ENCODE data around the gene FLT4.

Gene FLT4

DNA sequence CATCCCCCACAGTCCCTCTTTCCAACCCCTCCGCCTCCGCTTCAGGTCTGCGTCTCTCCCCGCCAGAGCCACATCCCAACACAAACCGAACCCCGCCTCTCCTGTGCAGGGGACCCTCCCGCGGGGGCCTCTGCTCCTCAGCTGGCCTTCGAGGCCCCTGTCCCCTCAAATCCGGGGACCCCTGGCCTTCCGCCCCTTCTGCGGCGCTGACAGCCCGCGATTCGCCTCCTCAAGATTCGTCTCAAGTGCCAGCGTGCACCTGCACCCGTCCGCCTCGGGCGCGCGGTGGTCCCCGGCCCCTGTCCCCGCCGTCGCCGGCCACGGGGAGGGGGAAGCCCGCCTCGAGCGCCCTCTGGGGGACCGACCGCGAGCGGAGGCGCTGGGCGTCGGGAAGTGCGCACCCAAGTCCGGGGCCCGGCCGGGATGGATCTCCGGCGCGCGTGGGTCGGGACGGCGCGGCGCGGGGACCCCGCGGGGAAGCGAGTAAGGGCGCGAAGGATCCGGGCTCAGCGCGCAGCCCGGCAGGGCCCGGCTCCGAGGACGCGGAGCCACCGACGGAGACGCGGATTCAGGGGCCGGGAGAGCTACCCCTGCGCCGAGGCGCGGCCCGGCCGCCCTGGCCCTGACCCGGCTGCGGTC, 623 bp downstream of the FLT4 start:
- H3K36me3 ChIP-seq (ENCODE audit: low read length) = no peaks in the 10 kb centered on the region
- no peaks in the 10 kb centered on the region for H3K27me3 ChIP-seq (ENCODE audit: low read length)
- no peak overlapping the region for H3K4me3 ChIP-seq (ENCODE audit: insufficient read depth, low read length, poor library complexity, severe bottlenecking)

DNA sequence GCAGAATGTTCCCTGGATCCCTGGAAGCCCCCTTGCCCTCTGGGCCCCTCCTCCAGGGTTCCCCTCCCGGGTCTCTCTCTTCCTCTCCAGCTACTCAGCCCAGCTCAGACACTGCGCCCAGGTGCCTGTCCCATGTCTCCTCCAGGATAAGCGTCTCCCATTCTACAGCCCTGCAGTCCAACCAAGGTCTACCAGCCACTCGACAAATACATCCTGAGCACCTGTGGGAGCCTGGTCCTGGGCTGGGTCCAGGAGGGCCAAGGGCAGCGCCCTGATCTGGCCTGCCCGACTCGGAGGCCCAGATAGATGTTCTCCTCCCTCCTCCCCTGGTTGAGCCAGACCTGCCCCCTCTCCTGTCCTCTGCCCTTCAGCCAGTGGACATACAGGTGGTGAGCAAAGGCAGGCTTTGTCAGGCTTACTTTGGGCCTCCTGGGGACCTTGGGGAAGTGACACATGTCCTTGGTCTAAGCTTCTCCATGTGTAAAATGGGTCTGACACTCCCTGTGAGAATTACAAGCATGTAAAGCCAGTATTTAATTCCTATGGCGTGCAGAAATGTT, 1.4 kb downstream of the FLT4 start:
- H3F3A ChIP-seq (ENCODE audit: insufficient read depth) = no peaks in the 10 kb centered on the region
- H3K27ac ChIP-seq (ENCODE audit: low read depth, low read length) = no peak overlapping the region
- TF ChIP-seq, protein P1, sequence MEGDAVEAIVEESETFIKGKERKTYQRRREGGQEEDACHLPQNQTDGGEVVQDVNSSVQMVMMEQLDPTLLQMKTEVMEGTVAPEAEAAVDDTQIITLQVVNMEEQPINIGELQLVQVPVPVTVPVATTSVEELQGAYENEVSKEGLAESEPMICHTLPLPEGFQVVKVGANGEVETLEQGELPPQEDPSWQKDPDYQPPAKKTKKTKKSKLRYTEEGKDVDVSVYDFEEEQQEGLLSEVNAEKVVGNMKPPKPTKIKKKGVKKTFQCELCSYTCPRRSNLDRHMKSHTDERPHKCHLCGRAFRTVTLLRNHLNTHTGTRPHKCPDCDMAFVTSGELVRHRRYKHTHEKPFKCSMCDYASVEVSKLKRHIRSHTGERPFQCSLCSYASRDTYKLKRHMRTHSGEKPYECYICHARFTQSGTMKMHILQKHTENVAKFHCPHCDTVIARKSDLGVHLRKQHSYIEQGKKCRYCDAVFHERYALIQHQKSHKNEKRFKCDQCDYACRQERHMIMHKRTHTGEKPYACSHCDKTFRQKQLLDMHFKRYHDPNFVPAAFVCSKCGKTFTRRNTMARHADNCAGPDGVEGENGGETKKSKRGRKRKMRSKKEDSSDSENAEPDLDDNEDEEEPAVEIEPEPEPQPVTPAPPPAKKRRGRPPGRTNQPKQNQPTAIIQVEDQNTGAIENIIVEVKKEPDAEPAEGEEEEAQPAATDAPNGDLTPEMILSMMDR (IDR thresholded peaks at IDR 0.05; ENCODE audit: insufficient read depth, low read length, poor library complexity, severe bottlenecking) = no peak
- no peak for TF ChIP-seq EZH2phosphoT487 (conservative IDR thresholded peaks at IDR 0.05; ENCODE audit: low read length)
- H3K9ac ChIP-seq (ENCODE audit: low read length) = no peak overlapping the region
- no peak overlapping the region for H3K4me2 ChIP-seq (ENCODE audit: low read depth, low read length, poor library complexity, severe bottlenecking)
- H4K20me1 ChIP-seq (ENCODE audit: low read depth, low read length) = no peaks in the 10 kb centered on the region
- no peaks in the 10 kb centered on the region for H3K27me3 ChIP-seq (ENCODE audit: low read length)
- no peaks in the 10 kb centered on the region for H3K36me3 ChIP-seq (ENCODE audit: low read length)
- H3K79me2 ChIP-seq (ENCODE audit: insufficient read depth, low read length) = no peaks in the 10 kb centered on the region
- H3K4me3 ChIP-seq (ENCODE audit: insufficient read depth, low read length, poor library complexity, severe bottlenecking) = no peak overlapping the region
- H3K9me3 ChIP-seq (ENCODE audit: insufficient read depth, low read length) = no peaks in the 10 kb centered on the region
- no peaks in the 10 kb centered on the region for H3K9me2 ChIP-seq (replicated peaks; ENCODE audit: insufficient read depth, low read length)
- no peak overlapping the region for H2AFZ ChIP-seq (ENCODE audit: low read depth, low read length, severe bottlenecking)

More for the DNA sequence above, 623 bp downstream of the FLT4 start:
- no peaks in the 10 kb centered on the region for H3F3A ChIP-seq (ENCODE audit: insufficient read depth)
- no peaks in the 10 kb centered on the region for H3K9me3 ChIP-seq (ENCODE audit: insufficient read depth, low read length)
- no peak overlapping the region for H3K9ac ChIP-seq (ENCODE audit: low read length)
- H4K20me1 ChIP-seq (ENCODE audit: low read depth, low read length) = no peaks in the 10 kb centered on the region
- no peaks in the 10 kb centered on the region for H3K79me2 ChIP-seq (ENCODE audit: insufficient read depth, low read length)
- no peak overlapping the region for H3K4me2 ChIP-seq (ENCODE audit: low read depth, low read length, poor library complexity, severe bottlenecking)
- H3K9me2 ChIP-seq (replicated peaks; ENCODE audit: insufficient read depth, low read length) = no peaks in the 10 kb centered on the region
- no peak overlapping the region for H3K27ac ChIP-seq (ENCODE audit: low read depth, low read length)
- TF ChIP-seq EZH2phosphoT487 (conservative IDR thresholded peaks at IDR 0.05; ENCODE audit: low read length) = no peak
- TF ChIP-seq, protein P1 (IDR thresholded peaks at IDR 0.05; ENCODE audit: insufficient read depth, low read length, poor library complexity, severe bottlenecking) = no peak
- no peak overlapping the region for H2AFZ ChIP-seq (ENCODE audit: low read depth, low read length, severe bottlenecking)

DNA sequence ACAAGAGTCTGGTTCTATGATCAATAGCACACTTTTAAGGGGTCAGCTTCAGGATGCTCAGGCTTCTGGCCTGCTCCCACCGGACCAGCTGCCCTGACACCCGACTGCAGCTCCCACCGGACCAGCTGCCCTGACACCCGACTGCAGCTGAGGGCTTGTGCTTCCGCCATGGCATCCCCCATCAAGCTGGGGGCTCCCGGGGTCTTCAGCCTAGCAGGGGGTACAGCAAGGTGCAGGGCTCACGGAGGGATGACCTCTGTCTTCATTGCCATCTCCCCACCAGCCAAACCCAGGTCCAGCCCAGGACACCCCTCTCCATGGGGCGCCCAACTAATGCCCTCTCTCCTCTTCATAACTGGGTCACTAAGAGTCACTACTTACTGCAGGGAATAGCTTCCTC, 1.9 kb downstream of the FLT4 start:
- H3K79me2 ChIP-seq (ENCODE audit: insufficient read depth, low read length) = no peaks in the 10 kb centered on the region
- no peak overlapping the region for H2AFZ ChIP-seq (ENCODE audit: low read depth, low read length, severe bottlenecking)
- no peak overlapping the region for H3K4me3 ChIP-seq (ENCODE audit: insufficient read depth, low read length, poor library complexity, severe bottlenecking)
- H3K4me2 ChIP-seq (ENCODE audit: low read depth, low read length, poor library complexity, severe bottlenecking) = no peak overlapping the region
- no peaks in the 10 kb centered on the region for H3K27me3 ChIP-seq (ENCODE audit: low read length)
- H3K9me3 ChIP-seq (ENCODE audit: insufficient read depth, low read length) = no peaks in the 10 kb centered on the region
- H3K9me2 ChIP-seq (replicated peaks; ENCODE audit: insufficient read depth, low read length) = no peaks in the 10 kb centered on the region
- no peaks in the 10 kb centered on the region for H3F3A ChIP-seq (ENCODE audit: insufficient read depth)
- H3K9ac ChIP-seq (ENCODE audit: low read length) = no peak overlapping the region
- no peaks in the 10 kb centered on the region for H3K36me3 ChIP-seq (ENCODE audit: low read length)
- no peaks in the 10 kb centered on the region for H4K20me1 ChIP-seq (ENCODE audit: low read depth, low read length)
- TF ChIP-seq EZH2phosphoT487 (conservative IDR thresholded peaks at IDR 0.05; ENCODE audit: low read length) = no peak
- TF ChIP-seq, protein P1 (IDR thresholded peaks at IDR 0.05; ENCODE audit: insufficient read depth, low read length, poor library complexity, severe bottlenecking) = no peak
- H3K27ac ChIP-seq (ENCODE audit: low read depth, low read length) = no peak overlapping the region
